Mesenchymal stem cell (in vitro differentiated cells and primary cell): ENCODE data around the gene HRH2.

Source experiments
- DNase-seq: peaks from one replicate; pipeline ENCODE4 v3.0.0-alpha.2; 2013
- H2AFZ ChIP-seq: one replicate; pipeline ENCODE4 v1.6.1; 2013; ENCODE audit warnings: low read depth, mild to moderate bottlenecking, control low read depth, inconsistent platforms, low read length, moderate library complexity
- H2AK5ac ChIP-seq: 2 replicates; pipeline ENCODE4 v1.6.1; 2013; ENCODE audit warnings: low read length, moderate library complexity, mild to moderate bottlenecking, inconsistent platforms; ENCODE audit not compliant: severe bottlenecking
- H2BK120ac ChIP-seq: one replicate; pipeline ENCODE4 v1.6.1; 2013; ENCODE audit warnings: low read depth, mild to moderate bottlenecking, inconsistent platforms, low read length, moderate library complexity
- H2BK12ac ChIP-seq, 2 experiments: one replicate each; pipeline ENCODE4 v1.6.1; 2013; ENCODE audit warnings: inconsistent platforms in 2 of 2, low read length in 2 of 2, mild to moderate bottlenecking in 2 of 2, moderate library complexity in 2 of 2, control low read depth in 1 of 2
- H2BK15ac ChIP-seq: one replicate; pipeline ENCODE4 v1.6.1; 2013; ENCODE audit warnings: mild to moderate bottlenecking, low read depth, inconsistent platforms; ENCODE audit not compliant: poor library complexity, severe bottlenecking
- H2BK5ac ChIP-seq: 2 replicates; pipeline ENCODE4 v1.6.1; 2013; ENCODE audit warnings: low read depth, mild to moderate bottlenecking, low read length, control low read depth, inconsistent platforms; ENCODE audit not compliant: poor library complexity, severe bottlenecking
- H3K14ac ChIP-seq, 2 experiments: one replicate each; pipeline ENCODE4 v1.6.1; 2013; ENCODE audit warnings: inconsistent platforms in 2 of 2, low read length in 2 of 2, control low read depth in 1 of 2, mild to moderate bottlenecking in 1 of 2, moderate library complexity in 1 of 2
- H3K18ac ChIP-seq, 2 experiments: one replicate each; pipeline ENCODE4 v1.6.1; 2013; ENCODE audit warnings: inconsistent platforms in 2 of 2, low read length in 2 of 2, control low read depth in 1 of 2, low read depth in 1 of 2, mild to moderate bottlenecking in 1 of 2
- H3K23ac ChIP-seq, 2 experiments: one replicate each; pipeline ENCODE4 v1.6.1; 2013; ENCODE audit warnings: inconsistent platforms in 2 of 2, low read length in 2 of 2, mild to moderate bottlenecking in 2 of 2, moderate library complexity in 2 of 2, control low read depth in 1 of 2
- H3K27ac ChIP-seq: 2 replicates; pipeline ENCODE4 v1.5.1; 2013; ENCODE audit warnings: mild to moderate bottlenecking, moderate library complexity, low read length, control low read depth, inconsistent platforms; ENCODE audit not compliant: poor library complexity, severe bottlenecking
- H3K27me3 ChIP-seq, 2 experiments: 2 replicates each; pipeline versions ENCODE4 v1.6.1 to v1.7.0; 2013; ENCODE audit warnings: low read length in 2 of 2, mild to moderate bottlenecking in 2 of 2, moderate library complexity in 2 of 2, control low read depth in 1 of 2, inconsistent platforms in 1 of 2; ENCODE audit not compliant: control insufficient read depth in 1 of 2, insufficient read depth in 1 of 2
- H3K36me3 ChIP-seq, 2 experiments: 2 replicates each; pipeline versions ENCODE4 v1.6.1 to v1.7.0; 2013; ENCODE audit warnings: low read length in 2 of 2, control low read depth in 1 of 2, inconsistent platforms in 1 of 2, low read depth in 1 of 2, mild to moderate bottlenecking in 1 of 2; ENCODE audit not compliant: insufficient read depth in 2 of 2, control insufficient read depth in 1 of 2
- H3K4ac ChIP-seq, 2 experiments: one replicate each; pipeline ENCODE4 v1.6.1; 2013; ENCODE audit warnings: inconsistent platforms in 2 of 2, low read length in 2 of 2, mild to moderate bottlenecking in 2 of 2, moderate library complexity in 2 of 2, control low read depth in 1 of 2, low read depth in 1 of 2
- H3K4me1 ChIP-seq: 2 replicates; pipeline ENCODE4 v1.6.1; 2013; ENCODE audit warnings: low read depth, low read length, control low read depth; ENCODE audit not compliant: control insufficient read depth, insufficient read depth
- H3K4me2 ChIP-seq: 2 replicates; pipeline ENCODE4 v1.6.1; 2013; ENCODE audit warnings: low read length, mild to moderate bottlenecking, inconsistent platforms; ENCODE audit not compliant: poor library complexity, severe bottlenecking
- H3K4me3 ChIP-seq, 2 experiments: 2 replicates each; pipeline versions ENCODE4 v1.5.1 to v1.7.0; 2013; ENCODE audit warnings: low read length in 2 of 2, mild to moderate bottlenecking in 2 of 2, control low read depth in 1 of 2, low read depth in 1 of 2; ENCODE audit not compliant: insufficient read depth in 1 of 2
- H3K79me1 ChIP-seq: replicated peaks from 2 replicates; pipeline ENCODE4 v1.6.1; 2013; ENCODE audit warnings: mild to moderate bottlenecking, control low read depth, low read length, inconsistent platforms; ENCODE audit not compliant: poor library complexity, severe bottlenecking
- H3K9ac ChIP-seq: 2 replicates; pipeline ENCODE4 v1.7.0; 2013; ENCODE audit warnings: mild to moderate bottlenecking, low read length, moderate library complexity
- H3K9me3 ChIP-seq: 2 replicates; pipeline ENCODE4 v1.7.0; 2013; ENCODE audit warnings: mild to moderate bottlenecking, low read length; ENCODE audit not compliant: control insufficient read depth
- H4K8ac ChIP-seq: one replicate; pipeline ENCODE4 v1.6.1; 2013; ENCODE audit warnings: inconsistent platforms, mild to moderate bottlenecking, low read length, moderate library complexity
- H4K91ac ChIP-seq: one replicate; pipeline ENCODE4 v1.6.1; 2013; ENCODE audit warnings: mild to moderate bottlenecking, low read length, inconsistent platforms
- WGBS: methylation state at CpG from one replicate; pipeline ENCODE4 v1.1.7; 2013; ENCODE audit warnings: mixed read lengths; 5-methylcytosine and 5-hydroxymethylcytosine counted together

HRH2 gene

GRCh38 chr5:175734501-175734900 lies 76.6 kb downstream of the HRH2 start:
- no peak overlapping the region for H2AK5ac ChIP-seq
- no peak overlapping the region for H2BK5ac ChIP-seq
- no peak overlapping the region for H2BK12ac ChIP-seq
- H3K23ac ChIP-seq, result no peak overlapping the region
- no peak overlapping the region for H3K4me2 ChIP-seq
- no peak overlapping the region for H2BK120ac ChIP-seq
- H3K9ac ChIP-seq, result no peak overlapping the region
- no peak overlapping the region for H3K27ac ChIP-seq
- no peak overlapping the region for H3K14ac ChIP-seq
- no peak for DNase-seq
- peaks cover under 1 to 42% of the 10 kb centered on the region in 2 experiments for H3K27me3 ChIP-seq
- H3K18ac ChIP-seq, result no peak overlapping the region
- no peak overlapping the region for H4K8ac ChIP-seq
- no peak overlapping the region for H3K4me3 ChIP-seq
- no peak overlapping the region for H4K91ac ChIP-seq
- peaks cover 6% of the 10 kb centered on the region for H3K9me3 ChIP-seq
- H3K36me3 ChIP-seq, result no peaks in the 10 kb centered on the region
- WGBS, result 82% methylated on average over 10 of the region's 10 CpGs
- no peak overlapping the region for H3K4ac ChIP-seq
- H2BK15ac ChIP-seq, result no peak overlapping the region
- H3K79me1 ChIP-seq, result no peaks in the 10 kb centered on the region
- no peak overlapping the region for H2AFZ ChIP-seq
- H3K4me1 ChIP-seq, result peaks cover under 1% of the 10 kb centered on the region

GRCh38 chr5:175735701-175736100 lies 77.8 kb downstream of the HRH2 start:
- no peak overlapping the region for H2AFZ ChIP-seq
- H3K36me3 ChIP-seq, result no peaks in the 10 kb centered on the region
- no peak overlapping the region for H3K4ac ChIP-seq
- H4K91ac ChIP-seq, result no peak overlapping the region
- H3K4me2 ChIP-seq, result no peak overlapping the region
- DNase-seq, result no peak
- H3K9ac ChIP-seq, result no peak overlapping the region
- H3K4me1 ChIP-seq, result no peaks in the 10 kb centered on the region
- no peak overlapping the region for H3K14ac ChIP-seq
- H3K9me3 ChIP-seq, result peaks cover 6% of the 10 kb centered on the region
- H2BK5ac ChIP-seq, result no peak overlapping the region
- no peak overlapping the region for H2AK5ac ChIP-seq
- no peak overlapping the region for H3K18ac ChIP-seq
- H2BK12ac ChIP-seq, result no peak overlapping the region
- peaks cover 0 to 51% of the 10 kb centered on the region in 2 experiments for H3K27me3 ChIP-seq
- no peak overlapping the region for H3K27ac ChIP-seq
- no peak overlapping the region for H2BK120ac ChIP-seq
- H3K79me1 ChIP-seq, result no peaks in the 10 kb centered on the region
- no peak overlapping the region for H2BK15ac ChIP-seq
- no peak overlapping the region for H3K23ac ChIP-seq
- 72% methylated on average over 11 of the region's 11 CpGs for WGBS
- no peak overlapping the region for H4K8ac ChIP-seq
- H3K4me3 ChIP-seq, result no peak overlapping the region

GRCh38 chr5:175736652-175737051 lies 78.8 kb downstream of the HRH2 start:
- Histone ChIP-seq H2AK5ac (no peak overlapping the region), H2BK15ac (no peak overlapping the region), H3K27ac (no peak overlapping the region), H3K4me2 (no peak overlapping the region), H3K14ac (no peak overlapping the region), H3K79me1 (no peaks in the 10 kb centered on the region), H2BK120ac (no peak overlapping the region), H2BK5ac (no peak overlapping the region), H3K36me3 (no peaks in the 10 kb centered on the region), H3K9me3 (peaks cover 6% of the 10 kb centered on the region), H3K18ac (no peak overlapping the region), H3K4me3 (no peak overlapping the region), H2AFZ (no peak overlapping the region), H3K27me3 (peaks cover 0 to 44% of the 10 kb centered on the region in 2 experiments), H3K23ac (no peak overlapping the region), H4K8ac (no peak overlapping the region), H4K91ac (no peak overlapping the region), H3K4me1 (no peaks in the 10 kb centered on the region), H3K9ac (no peak overlapping the region), H2BK12ac (no peak overlapping the region), H3K4ac (no peak overlapping the region)
- 76% methylated on average over 3 of the region's 4 CpGs for WGBS
- DNase-seq, result no peak

- no peak overlapping the region for H3K27ac ChIP-seq
- H3K4me3 ChIP-seq, result no peak overlapping the region
- H3K23ac ChIP-seq, result no peak overlapping the region
- H3K4ac ChIP-seq, result no peak overlapping the region
- no peak overlapping the region for H2BK120ac ChIP-seq
- H2AFZ ChIP-seq, result no peak overlapping the region
- H2BK5ac ChIP-seq, result no peak overlapping the region
- H3K18ac ChIP-seq, result no peak overlapping the region
- H3K4me2 ChIP-seq, result no peak overlapping the region
- H4K8ac ChIP-seq, result no peak overlapping the region
- H3K4me1 ChIP-seq, result no peaks in the 10 kb centered on the region
- H2BK15ac ChIP-seq, result no peak overlapping the region
- 82% methylated on average over 7 of the region's 7 CpGs for WGBS
- H3K9me3 ChIP-seq, result peaks cover 6% of the 10 kb centered on the region
- no peak overlapping the region for H3K9ac ChIP-seq
- no peaks in the 10 kb centered on the region for H3K36me3 ChIP-seq
- H3K79me1 ChIP-seq, result no peaks in the 10 kb centered on the region
- no peak overlapping the region for H4K91ac ChIP-seq
- peaks cover 0 to 38% of the 10 kb centered on the region in 2 experiments for H3K27me3 ChIP-seq
- no peak overlapping the region for H2BK12ac ChIP-seq
- no peak overlapping the region for H2AK5ac ChIP-seq
- DNase-seq, result no peak
- H3K14ac ChIP-seq, result no peak overlapping the region
Measured at GRCh38 chr5:175737481-175737880, 79.6 kb downstream of the HRH2 start.
